ENCODE data around the gene PLEKHJ1.
A peak's percentile ranks its signal among the peaks of the same experiment; 100 is the strongest.
"Not testable (repeated sequence)": the region's sequence is repeated elsewhere in the genome, so short reads cannot be mapped to it uniquely, and the experiment has no call there.

The PLEKHJ1 gene

DNA sequence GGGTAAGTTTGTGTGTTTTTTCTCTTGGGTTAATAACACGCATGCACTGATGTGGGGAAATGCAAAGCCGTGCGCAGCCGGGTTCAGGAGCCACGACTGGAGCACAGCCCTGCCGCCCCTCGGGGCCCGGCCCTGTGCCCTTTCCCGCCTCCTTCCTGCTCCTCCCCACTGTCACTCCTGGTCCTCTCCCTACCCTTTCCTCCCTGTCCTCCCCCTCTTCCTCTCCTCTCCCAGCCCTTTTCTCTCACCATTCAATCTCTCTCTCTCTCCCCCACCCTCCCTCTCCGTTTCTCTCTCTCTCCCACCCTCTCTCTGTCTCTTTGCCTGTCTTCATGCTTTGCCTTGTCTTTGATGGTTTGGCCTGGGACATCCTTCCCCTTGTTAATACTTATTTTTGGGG lies 27.2 kb downstream of the PLEKHJ1 start:
- DNase-seq (ENCODE audit: extremely low spot score, insufficient read length, low read depth), result no peak

DNA sequence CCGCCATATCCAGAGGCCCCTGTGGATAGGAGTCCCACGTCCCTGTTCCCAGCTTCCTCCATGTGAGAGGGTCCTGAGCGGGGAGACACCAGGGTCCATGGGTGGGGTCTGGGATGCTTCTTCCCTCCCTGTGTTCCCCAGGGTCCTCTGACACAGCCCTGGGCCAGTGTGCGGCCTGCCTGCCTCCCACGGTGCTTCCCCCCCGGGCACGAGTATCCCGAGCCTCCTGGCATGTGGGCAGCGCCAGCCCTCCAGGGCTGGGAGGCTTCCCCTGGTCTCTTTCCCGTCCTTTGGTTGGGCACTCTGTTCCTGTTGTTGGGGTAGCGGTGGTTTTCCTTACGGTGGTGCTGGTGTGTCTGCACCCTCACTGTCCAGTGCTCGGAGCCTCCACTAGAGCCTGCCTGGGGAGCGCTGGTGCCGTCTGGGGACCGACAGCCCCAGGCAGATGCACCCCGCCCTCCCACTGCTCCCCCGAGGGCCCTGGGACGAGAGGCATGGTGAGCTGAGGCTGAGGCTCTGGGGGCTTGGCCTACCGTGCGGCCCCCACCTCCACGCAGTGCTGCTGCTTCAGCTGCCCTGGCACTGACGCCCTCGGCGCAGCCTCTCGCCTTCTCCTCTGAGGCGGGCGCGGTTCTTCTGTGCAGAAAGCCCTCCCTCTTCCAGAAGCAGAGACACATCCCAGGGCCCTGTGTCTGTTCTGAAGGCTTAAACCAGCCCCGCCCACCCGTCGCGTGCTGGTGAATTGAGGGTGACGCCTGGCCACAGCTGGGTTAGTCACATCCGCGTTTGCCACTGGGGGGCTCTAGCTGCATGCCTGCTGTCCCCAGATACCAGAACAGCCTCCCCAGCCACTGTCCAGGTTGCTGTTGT lies 27.9 kb downstream of the PLEKHJ1 start:
- DNase-seq (ENCODE audit: extremely low spot score, insufficient read length, low read depth) (no peak), FAIRE-seq (no peak)

More for the DNA sequence above, 27.2 kb downstream of the PLEKHJ1 start:
- no peak for FAIRE-seq

DNA sequence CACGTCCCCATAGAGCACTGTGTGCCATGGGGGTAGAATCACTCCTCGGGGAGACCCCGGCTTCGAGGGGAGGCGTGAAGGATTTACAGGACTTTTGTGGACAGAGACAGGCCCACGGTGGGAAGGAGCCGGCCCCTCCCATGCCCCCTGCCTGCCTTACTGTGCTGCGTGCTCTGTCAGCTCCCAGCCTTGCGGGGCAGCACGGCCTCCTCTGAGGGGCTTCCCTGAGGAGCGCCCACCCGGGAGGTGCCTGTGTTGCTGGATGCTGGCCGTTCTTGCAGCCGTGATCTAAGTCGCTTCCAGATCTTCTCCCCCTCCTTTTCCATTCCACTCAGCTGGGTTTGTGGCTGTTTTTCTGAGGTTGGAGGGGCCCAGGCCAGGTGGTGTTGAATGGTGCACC lies 29.1 kb downstream of the PLEKHJ1 start:
- FAIRE-seq, result no peak
- DNase-seq (ENCODE audit: extremely low spot score, insufficient read length, low read depth), result no peak

DNA sequence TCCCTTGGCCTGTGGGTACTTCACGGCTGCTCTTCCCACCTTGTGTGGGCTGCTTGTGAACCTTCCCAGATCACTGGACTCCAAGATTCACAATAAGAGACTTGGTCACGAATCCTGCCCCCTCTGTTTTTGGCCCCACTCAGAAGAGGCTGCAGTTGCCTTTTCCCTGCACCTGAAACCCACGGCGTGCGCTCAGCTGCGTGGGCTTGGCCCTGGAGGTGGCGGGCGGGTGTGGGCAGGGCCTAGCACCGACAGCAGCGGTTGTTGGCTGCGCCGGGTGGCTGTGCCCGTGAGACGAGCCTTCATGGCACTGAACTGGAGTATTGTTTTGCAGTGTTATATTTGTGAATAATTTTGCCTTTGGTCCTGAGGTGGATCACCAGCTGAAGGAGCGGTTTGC lies 33.8 kb downstream of the PLEKHJ1 start:
- no peak for DNase-seq (ENCODE audit: extremely low spot score, insufficient read length, low read depth)
- no peak for FAIRE-seq

DNA sequence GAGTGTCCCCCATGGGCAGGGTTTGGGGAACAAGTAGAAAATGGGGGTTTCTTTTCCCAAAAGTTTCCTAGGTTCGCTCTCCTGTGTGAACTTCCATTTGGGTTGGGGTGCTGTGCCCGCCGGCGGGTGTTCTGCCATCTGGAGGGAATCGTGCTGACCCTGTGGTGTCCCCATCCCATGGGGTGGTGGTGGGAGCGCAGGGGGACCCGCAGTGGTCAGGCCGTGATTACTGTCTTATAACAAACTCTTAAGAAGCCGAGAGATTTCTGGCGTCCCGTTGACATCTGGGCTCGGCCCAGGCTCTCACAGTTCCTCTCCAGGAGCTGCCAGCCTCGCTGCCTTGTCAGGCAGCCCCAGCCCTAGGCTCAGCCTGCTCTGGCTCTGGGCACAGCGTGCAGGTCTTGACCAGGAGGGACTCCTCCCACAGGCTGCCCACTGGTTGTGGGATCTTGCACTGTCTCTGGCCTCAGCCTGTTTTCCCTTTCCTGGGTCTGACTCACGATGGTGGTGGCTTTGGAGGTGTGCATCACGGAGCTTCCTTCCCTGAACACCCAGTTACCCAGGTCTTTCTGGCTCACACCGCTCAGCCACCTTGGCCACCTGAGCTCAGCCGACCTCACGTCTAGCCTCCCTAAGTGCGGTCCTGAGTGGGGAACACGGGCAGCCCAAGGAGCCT lies 34.5 kb downstream of the PLEKHJ1 start:
- no peak for FAIRE-seq

DNA sequence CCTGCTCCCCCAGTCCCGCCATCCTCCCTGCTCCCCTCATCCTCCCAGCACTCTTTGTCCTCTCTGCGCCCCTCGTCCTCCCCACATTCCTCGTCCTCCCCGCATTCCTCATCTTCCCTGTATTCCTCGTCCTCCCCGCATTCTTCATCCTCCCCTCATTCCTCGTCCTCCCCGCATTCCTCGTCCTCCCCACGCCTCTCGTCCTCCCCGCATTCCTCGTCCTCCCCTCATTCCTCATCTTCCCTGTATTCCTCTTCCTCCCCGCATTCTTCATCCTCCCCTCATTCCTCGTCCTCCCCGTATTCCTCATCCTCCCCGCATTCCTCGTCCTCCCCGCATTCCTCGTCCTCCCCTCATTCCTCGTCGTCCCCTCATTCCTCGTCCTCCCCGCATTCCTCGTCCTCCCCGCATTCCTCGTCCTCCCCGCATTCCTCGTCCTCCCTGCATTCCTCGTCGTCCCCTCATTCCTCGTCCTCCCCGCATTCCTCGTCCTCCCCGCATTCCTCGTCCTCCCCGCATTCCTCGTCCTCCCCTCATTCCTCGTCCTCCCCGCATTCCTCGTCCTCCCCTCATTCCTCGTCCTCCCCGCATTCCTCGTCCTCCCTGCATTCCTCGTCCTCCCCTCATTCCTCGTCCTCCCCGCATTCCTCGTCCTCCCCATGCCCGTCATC lies 35.4 kb downstream of the PLEKHJ1 start:
- not testable (repeated sequence) for DNase-seq (ENCODE audit: extremely low spot score, insufficient read length, low read depth); FAIRE-seq

More for the DNA sequence above, 34.5 kb downstream of the PLEKHJ1 start:
- no peak for DNase-seq (ENCODE audit: extremely low spot score, insufficient read length, low read depth)

DNA sequence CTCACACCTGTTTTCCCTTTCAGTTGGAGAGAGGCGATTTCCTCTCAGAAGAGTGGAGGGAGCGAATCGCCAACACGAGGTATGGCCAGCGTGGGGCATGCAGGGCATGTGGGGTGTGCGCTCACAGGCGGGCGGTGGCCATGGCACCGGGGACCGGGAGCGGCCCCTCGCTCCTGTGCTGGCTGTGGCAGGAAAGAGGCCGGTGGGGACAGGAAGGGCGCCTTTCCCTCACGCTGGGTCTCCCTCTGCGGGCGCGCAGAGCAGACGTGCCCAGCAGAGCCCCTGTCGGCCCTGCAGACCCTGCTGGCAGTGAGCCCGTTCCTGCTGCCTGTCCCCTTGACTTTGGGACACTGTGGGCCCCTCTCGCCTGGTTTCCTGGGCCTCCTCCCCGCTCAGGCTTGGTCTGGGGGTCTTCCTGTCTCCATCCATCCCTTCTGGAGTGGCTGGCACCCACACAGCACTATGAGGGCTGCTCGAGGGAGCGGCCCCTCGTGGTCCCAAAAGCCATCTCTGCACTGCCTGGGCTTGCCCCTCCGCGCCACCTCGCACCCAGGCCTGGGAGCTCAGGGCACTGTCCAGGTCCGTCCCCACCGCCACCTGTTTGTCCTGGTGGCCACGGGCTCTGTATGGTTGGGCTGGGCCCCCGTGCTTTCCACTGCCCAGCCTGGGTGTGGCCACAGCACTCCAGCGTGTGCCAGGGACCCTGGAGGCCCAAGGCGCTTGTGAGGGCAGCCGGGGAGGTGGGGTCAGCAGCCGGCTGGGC lies 36.1 kb downstream of the PLEKHJ1 start:
- DNase-seq (ENCODE audit: extremely low spot score, insufficient read length, low read depth) (no peak), FAIRE-seq (no peak)

DNA sequence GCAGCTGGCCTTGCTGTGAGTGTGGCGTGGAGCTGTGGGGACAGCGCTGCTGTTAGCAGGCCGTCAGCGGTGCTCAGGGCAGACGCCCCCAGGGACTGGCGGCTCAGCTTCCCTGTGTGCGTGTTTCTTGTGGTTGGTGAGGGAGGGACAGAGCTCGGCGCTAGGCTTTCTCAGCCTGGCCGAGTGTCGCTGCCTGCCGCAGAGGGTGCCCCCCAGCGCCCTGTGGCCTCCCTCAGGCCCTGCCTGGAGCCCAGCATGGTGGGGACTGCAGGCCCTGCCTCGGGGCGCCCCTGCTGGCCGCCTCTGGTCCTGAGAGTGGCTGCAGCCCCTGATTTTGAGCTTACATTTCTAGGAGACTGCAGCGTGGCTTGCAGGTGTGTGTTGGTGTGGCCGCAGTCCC lies 36.9 kb downstream of the PLEKHJ1 start:
- DNase-seq (ENCODE audit: extremely low spot score, insufficient read length, low read depth) (peak; percentile 37), FAIRE-seq (no peak)

DNA sequence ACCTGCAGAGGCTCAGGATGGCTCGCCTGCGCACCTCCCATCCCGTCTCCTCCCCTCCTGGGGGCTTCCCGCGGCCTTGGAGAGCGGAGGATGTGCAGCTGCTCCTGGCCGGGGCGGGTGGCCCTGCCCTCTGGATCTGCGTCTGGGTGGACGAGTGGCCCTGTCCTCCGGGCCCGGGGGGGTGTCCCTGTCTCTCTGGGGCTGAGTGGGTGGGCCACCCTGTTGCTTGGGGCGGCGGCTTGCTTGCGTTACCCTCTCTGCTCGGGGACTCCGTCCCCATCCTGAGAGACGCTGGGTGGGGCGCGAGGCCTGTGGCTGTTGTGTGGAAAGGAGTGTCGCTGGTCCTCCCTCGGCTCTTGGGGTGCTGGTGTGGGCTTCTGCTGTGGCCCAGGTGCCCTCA lies 37.8 kb downstream of the PLEKHJ1 start:
- FAIRE-seq (no peak), DNase-seq (ENCODE audit: extremely low spot score, insufficient read length, low read depth) (no peak)

DNA sequence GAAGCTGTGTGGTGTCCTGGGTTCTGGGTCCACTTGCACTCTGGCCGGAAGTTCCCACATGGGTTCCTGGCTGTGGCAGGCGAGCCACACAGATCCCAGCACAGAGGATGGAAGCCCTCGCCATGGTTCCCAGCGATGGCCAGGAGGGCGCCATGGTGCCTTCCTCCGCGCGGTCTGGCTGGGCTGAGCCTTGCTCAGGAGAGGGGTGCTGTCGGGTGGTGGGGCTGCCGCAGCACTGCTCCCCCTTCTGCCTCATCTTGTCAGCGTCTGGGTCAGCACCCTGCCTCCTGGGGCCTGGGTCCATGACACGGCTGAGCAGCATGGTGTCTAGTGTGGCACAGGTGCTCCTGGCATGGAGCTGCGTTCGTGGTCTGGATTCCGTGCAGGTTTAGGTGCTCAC lies 38.9 kb downstream of the PLEKHJ1 start:
- DNase-seq (ENCODE audit: extremely low spot score, insufficient read length, low read depth) (no peak), FAIRE-seq (no peak)

DNA sequence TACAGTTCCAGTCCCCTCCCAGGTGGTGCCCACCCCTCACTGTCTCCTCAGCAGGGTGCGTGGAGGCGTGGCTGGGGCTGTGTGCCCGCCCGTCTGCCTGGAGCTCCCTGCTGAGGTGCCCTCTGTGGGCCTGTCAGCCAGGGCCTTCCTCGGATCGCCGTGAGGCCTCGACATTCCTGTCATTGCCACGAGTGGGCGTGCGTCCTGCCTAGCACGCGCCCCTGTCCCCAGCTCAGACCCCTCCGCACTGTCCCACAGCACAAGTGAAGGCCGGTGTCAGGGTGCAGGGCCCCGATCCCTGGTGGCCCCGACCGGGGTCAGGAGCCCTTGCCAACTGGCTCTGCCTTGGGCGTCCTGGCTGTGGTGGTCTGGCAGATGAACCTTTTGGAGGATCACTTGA lies 40.2 kb downstream of the PLEKHJ1 start:
- DNase-seq (ENCODE audit: extremely low spot score, insufficient read length, low read depth) (no peak), FAIRE-seq (no peak)

DNA sequence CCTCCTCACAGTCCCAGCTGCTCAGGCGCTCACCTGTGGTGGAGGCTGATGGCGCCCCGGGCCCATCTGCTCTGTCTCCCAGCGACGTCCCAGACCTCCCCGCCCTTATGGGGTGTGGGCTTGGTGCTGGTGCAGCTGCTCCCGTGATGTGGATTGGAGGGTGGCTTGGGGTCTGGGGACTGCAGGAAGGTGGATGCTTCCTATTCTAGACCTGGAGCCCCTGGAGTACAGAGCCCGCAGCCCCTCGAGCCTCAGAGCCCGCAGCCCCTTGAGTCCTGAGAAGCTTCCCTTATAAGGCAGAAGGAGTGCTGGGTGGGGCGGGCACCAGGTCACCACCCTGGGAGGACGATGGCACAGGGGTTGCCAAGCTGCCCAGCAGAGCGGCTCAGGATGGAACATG lies 40.8 kb downstream of the PLEKHJ1 start:
- FAIRE-seq (no peak), DNase-seq (ENCODE audit: extremely low spot score, insufficient read length, low read depth) (no peak)

DNA sequence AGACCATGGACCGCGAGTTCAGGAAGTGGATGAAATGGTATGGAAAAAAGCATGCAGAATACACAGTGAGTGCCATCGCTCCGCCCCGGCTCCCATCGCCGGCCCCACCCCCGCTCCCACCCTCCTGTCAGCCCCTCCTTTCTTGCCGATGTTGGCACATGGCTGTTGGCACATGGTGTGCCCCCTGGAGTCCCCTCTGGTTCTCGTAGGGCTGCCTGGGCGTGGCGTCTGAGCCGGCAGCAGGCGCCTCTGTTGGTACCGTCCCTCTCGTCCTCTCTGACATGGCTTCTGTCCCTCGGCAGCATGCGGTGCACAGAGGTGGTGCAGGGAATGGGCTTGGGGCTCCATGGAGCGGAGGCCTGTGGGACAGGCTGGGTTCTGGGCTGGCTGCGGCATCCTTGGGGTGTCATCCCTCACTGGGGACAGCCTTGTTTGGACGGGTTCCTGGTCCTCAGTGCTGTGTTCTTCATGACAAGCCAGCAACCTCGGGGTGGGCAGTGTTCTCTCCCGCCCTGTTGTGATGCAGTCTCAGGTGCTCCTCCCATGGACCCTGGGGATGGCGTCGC lies 41.5 kb downstream of the PLEKHJ1 start:
- DNase-seq (ENCODE audit: extremely low spot score, insufficient read length, low read depth) (no peak), FAIRE-seq (no peak)

DNA sequence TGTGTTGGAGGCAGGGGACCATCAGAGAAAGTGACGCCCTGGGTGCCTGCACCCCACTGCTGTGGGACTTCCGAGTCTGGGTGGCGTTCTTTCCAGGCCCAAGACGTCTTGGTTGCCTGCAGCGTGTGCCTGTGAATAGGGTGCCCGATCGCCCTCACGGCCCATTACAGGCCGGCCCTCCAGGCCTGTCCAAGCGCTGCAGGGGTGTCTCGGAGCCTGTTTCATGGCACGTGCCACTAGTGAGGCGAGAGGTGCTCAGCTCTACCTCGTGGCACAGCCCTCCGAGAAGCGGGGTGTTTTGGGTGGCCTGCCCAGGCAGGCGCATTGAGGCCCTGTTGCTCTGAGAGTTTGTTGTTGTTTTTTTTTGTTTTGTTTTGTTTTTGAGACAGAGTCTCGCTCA lies 42.3 kb downstream of the PLEKHJ1 start:
- FAIRE-seq (no peak), DNase-seq (ENCODE audit: extremely low spot score, insufficient read length, low read depth) (no peak)

DNA sequence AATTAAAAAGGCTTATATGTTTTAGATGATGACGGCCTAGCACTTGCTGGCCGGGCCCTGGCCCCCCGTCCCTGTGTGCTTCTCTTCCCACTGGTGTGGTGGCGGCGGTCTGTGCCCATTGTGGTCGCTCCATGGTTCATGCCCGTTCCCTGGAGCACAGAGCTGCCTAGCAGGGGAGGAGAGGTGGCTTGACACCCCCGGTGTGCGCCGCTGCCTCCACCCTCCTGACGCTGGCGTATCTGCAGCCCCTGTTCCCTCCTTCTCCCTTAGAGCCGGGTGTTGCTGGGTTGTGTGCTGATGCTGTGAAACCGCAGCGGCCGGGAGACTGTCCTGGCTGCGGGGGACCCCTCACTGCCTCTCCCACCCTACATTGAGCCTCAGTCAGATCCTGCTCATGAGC lies 43.3 kb downstream of the PLEKHJ1 start:
- no peak for DNase-seq (ENCODE audit: extremely low spot score, insufficient read length, low read depth)
- no peak for FAIRE-seq

DNA sequence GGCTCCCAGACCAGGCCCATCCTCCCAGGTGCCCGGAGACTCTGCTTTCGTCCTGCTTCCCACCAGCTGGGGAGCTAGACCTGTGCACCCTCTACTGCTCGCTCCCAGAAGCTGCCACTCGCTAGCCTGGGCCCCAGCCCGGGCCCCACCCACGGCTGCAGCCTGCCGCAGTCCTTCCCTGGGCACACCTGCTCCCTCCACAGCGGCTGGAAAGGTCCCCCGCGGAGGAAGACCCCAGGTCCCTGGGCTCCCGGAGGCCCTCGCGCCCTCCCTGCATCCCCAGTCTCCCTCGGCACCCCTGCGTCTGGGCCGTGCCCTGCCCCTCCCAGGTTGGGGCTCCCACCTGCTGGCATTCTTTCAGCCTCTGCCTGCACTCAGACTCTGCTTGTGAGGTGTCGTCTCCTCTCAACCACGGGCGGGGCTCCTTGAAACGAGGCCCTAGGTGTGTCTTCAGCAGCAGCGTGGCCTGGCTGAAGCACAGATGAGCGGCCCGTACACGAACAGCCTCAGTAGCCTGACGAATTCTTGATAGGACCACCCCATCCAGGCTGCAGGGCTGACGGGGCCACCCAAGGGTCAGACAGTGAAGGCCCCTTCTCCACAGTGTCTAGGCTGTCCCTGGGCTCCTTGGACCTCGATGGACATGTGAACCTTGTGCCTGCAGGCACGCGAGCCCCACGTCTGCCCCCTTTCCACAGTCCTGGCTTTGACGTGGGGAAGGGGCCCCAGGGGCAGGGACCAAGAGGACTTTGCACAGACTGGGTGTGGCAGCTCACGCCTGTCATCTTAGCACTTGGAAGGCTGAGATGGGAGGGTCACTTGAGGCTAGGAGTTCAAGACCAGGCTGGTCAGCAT lies 44.4 kb downstream of the PLEKHJ1 start:
- FAIRE-seq, result no peak
- DNase-seq (ENCODE audit: extremely low spot score, insufficient read length, low read depth), result no peak

DNA sequence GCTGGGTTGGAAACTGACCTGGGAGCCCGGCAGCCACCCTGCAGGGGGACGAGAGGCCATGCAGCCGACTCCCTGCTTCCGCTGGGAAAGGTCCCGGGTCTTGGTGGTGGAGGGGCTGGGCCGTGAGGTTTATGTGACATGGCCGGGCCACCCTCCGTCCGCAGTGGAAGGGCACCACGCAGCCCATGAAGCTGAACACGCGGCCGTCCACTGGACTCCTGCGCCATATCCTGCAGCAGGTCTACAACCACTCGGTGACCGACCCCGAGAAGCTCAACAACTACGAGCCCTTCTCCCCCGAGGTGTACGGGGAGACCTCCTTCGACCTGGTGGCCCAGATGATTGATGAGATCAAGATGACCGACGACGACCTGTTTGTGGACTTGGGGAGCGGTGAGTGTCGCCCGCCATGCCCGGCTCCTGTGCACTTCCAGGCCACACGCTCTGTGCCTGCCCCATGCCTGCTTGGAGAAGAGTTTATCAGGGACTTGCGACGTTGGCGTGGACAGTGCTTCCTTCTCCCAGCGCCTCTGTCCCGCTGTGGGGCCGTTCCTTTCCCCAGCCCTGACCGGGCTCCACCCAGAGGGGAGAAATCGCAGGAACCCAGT lies 45.2 kb downstream of the PLEKHJ1 start:
- no peak for DNase-seq (ENCODE audit: extremely low spot score, insufficient read length, low read depth)
- no peak for FAIRE-seq

DNA sequence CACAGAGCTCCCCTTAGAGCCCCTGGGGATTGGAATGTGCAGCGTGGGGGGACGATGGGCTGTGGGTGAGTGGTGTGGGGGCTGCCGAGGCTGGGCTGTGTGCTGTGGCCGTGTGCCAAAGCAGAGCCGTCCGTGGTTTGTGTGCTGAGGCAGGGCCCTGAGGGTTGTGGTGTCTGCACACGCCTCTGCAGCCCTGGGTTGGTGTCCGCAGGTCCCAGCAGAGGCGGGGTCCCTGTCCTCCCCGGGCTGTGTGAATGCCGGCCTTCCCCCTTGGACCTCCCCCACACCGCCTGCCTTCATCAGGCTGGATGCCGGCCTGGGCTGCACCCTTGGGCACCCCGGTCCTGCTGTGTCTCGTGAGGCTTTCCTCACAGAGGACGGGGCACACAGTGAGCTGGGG lies 46.2 kb downstream of the PLEKHJ1 start:
- no peak for FAIRE-seq
- no peak for DNase-seq (ENCODE audit: extremely low spot score, insufficient read length, low read depth)

Measured in GM18507 (cell line).